HG03469 (cell line): ENCODE data around the gene MTA2.
"Not testable (repeated sequence)": the region's sequence is repeated elsewhere in the genome, so short reads cannot be mapped to it uniquely, and the experiment has no call there.

ENCODE experiments used
- ATAC-seq: cut with Tn5 transposase; IDR thresholded peaks from one replicate; pipeline ENCODE4 v1.9.1; 2021; ENCODE audit warnings: mild to moderate bottlenecking, moderate library complexity, moderate number of reproducible peaks; ENCODE audit not compliant: unreplicated experiment

The MTA2 gene

GRCh38 chr11:62567018-62567633, 34.5 kb downstream of the MTA2 start:
- no peak for ATAC-seq

GRCh38 chr11:62566247-62566646, 35.4 kb downstream of the MTA2 start:
- ATAC-seq: no peak

DNA sequence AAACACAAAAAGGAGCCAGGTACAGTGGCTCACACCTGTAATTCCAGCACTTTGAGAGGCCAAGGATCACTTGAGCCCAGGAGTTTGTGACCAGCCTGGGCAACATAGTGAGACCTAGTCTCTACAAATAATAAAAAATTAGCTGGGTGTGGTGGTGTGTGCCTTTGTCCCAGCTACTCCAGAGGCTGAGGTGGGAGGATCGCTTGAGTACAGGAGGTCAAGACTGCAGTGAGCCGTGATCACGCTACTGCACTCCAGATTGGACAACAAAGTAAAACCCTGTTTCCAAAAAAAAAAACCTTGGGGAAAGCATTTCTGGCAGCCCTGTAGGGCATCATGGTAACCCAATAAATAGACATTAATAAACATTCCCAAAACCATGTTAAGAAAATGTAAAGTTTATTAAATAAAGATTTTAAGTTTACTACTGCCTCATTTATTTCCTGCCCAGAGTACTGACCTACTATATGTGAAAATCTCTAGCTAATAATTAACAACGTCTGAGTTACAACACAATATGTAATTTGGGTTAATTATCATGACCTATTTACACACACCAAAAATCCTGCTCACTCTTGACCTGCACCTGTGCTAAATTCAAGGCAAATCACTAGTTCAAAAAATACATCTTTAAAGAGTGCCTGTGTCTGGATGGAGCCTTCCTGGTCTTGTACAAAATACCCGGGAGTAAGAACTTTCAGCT, 36.4 kb downstream of the MTA2 start:
- no peak for ATAC-seq

GRCh38 chr11:62561677-62562230, 39.9 kb downstream of the MTA2 start:
- not testable (repeated sequence) for ATAC-seq

GRCh38 chr11:62560566-62561103, 41.0 kb downstream of the MTA2 start:
- no peak for ATAC-seq

DNA sequence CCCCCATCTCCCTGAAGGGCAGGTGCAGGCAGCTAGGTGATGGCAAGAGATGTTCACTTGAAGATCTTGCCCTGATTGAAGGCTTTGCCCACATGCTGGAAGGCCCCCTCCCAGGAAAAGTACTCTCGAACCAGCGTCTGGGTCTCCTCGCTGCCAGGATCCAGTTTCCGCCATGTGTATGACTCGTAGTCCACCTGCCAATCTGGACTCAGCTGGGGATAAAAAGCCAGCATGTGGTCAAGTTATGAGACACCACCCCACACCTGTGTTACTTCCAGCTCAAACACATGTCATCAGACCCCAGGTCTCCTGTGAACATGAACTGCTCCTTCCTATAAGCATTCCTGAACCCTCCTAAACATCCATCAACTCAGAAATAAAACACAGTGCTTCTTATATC, 42.0 kb downstream of the MTA2 start:
- ATAC-seq: not testable (repeated sequence)

GRCh38 chr11:62559204-62559603, 42.5 kb downstream of the MTA2 start:
- no peak for ATAC-seq

DNA sequence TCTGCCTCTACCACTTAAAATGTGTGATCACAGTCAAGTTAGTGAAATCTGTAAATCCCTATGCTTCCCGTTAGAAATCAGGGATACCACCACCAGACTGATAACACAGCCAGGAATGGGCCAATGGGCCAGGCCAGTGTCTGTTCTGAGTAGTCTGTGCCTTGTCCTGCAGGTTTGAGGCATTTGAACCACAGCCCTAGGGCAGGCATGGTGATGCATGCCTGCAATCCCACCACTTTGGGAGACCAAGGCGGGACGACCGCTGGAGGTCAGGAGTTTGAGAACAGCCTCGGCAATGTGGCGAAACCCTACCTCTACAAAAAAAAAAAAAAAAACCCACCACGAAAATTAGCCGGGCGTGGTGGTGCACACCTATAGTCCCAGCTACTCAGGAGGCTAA, 43.0 kb downstream of the MTA2 start:
- ATAC-seq: no peak

- ATAC-seq: no peak
Measured at GRCh38 chr11:62556875-62557631, 44.6 kb downstream of the MTA2 start.

GRCh38 chr11:62556108-62556874, 45.4 kb downstream of the MTA2 start:
- peak; percentile 27 for ATAC-seq

DNA sequence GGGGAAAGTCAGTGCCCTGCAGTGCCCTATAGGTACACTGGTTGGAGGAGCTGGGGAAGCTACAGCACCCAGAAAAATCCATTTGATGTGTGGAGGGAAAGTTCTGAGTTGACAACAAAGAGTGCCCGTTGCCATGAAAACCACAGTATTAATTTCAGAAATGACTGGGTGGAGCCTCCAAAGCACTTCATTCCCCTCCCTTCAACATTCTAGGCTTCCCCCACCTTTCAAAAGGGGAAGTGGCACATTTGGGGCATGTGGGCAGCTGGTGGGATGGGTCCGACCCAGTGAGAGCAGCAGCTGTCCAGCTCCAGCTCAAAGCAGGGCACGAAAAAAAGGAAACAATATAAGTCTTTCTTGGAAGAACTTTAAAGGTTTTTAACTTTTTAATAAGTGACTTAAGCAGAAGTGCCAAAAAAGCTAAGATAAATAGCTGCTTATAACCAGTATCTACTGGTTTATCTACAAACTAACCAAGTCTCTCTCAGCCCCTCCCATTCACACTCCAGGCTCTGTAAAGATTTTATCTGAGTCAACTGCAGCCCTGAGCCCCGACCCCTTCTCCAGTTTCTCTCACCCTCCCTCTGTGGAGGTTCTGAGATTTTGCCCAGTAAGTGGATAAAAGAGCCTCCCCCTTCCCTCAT, 46.1 kb downstream of the MTA2 start:
- ATAC-seq: no peak

DNA sequence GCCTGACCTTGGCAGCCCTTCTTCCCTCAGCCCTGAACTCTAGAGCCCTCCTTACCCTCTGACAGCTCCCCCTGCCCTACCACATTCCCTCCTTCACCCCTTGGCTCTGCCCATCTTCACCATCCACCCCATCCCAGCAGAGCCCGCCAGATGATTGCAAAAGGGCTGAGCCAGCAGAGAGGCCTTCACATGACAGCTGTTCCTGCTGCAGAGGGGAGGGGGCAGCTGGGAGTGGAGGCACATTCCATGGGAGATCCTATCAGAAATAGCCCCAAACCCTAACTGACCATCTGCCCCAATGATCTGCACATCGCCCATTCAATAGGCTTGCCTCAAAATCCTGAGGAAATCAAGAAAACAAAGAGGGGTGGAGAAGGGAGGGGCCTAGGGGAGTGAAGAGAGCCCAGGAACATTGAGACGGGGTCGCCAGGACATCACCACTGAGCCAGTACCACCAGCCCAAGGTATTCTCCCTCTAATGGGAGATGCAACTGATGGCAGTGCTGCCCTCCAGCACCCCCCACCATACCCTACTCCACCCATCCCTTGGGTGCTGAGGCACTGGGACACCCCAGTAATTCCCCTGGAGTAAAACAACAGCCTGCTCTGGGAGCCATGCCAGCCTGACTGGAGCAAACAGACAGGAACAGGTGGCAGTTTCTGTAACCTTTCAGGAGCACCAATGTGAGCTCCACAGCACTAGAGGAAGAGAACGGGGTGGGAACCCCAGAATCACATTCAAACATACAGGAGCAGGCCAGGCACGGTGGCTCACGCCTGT, 47.1 kb downstream of the MTA2 start:
- no peak for ATAC-seq

GRCh38 chr11:62553839-62554361, 47.8 kb downstream of the MTA2 start:
- no peak for ATAC-seq

- ATAC-seq: no peak
Measured at GRCh38 chr11:62553080-62553838, 48.4 kb downstream of the MTA2 start.

DNA sequence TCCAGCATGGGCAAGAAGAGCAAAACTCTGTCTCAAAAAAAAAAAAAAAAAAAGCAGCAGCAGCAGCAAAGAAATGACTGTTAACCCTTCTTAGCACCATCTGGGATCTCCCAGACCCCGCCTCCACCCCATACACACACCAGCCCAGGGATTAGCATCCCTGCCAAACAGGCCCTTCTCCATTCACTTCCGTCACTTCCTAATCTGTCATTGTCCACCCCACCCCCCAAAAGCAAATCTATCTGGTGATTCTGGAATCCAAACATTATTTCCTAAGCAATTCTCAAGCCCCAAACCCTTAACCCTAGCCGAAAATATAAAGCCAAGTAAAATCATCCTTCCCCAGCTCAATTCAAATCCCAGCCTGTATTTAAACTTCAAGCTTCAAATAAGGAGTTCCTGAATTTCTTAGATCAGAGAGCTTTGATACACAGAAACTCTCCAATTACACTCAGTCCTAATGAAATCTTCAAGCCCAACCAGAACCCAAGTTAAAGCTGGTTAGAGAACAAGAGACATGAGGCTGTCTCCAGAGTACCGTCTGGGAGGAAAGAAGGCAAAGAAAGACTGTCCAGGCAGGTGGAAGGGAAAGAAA, 49.1 kb downstream of the MTA2 start:
- no peak for ATAC-seq

- ATAC-seq: not testable (repeated sequence)
Measured at GRCh38 chr11:62550478-62550877, 51.2 kb downstream of the MTA2 start.

DNA sequence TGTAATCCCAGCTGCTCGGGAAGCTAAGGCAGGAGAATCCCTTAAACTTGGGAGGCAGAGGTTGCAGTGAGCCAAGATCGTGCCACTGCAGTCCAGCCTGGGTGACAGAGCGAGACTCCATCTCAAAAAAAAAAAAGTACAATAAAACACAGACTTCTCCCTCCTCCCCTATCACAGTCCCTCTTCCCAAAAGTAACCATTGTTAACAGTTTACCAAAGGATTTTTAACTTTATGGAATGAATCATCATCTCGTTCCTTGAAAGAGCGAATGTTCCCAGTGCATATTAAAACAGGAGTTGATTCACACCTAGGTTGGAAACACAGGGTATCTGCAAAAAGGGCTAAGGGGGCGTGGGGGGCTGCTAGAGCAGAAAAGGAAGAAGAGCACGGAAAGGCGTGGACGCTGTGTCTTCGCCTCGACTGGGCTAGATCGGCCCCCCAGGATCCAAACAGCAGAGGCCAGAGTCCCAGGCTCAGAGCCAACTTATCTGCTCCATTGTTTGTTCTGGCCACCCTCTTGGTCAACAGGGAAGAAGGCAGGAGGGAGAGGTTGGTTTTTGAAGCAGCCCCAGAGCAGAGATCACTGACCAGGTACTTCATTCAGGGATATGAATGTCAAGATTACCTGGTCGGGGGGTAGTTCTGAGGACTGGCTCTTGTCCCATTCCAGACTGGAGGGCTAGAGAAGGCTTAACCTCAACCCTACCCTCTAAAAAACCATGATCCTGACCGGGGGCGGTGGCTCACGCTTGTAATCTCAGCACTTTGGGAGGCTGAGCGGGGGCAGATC, 52.9 kb downstream of the MTA2 start:
- no peak for ATAC-seq
